HCT116 (cell line): Measurements from ENCODE around the gene PIK3CB. TPM values are rescaled to one million over a fixed set of nuclear protein-coding genes. Genes with fewer than 3 reads are reported as not detected.
"Not testable (repeated sequence)": the region's sequence is repeated elsewhere in the genome, so short reads cannot be mapped to it uniquely, and the experiment has no call there.

Experiments
- ATAC-seq: fragments of 200-7000 bp; cut with Tn5 transposase; 2 replicates; pipeline ENCODE4 v1.9.1; 2020; ENCODE audit warnings: mild to moderate bottlenecking, moderate library complexity
- BruUV-seq: library from RNA; stranded (reverse); fragments of 400-500 nt; replicated peaks from 2 replicates; lab custom pipeline; 2021; lab: Mats Ljungman, UMichigan
- CTCF ChIA-PET: fragments of 300-600 bp; sonication (Branson Sonifier 250); formaldehyde crosslinking; loops from one replicate; lab custom pipeline; 2021; ENCODE audit warnings: antibody characterized with exemption; lab: Charles Lee
- POLR2A ChIA-PET: fragments of 300-600, 350-600 bp; sonication (Branson Sonifier 250); formaldehyde crosslinking; loops from one replicate; lab custom pipeline; 2021; ENCODE audit warnings: antibody characterized with exemption; lab: Charles Lee
- RAD21 ChIA-PET, 2 experiments: fragments of 300-600 bp; sonication (Branson Sonifier 250); formaldehyde crosslinking; loops; one replicate each; lab custom pipeline; 2023; ENCODE audit warnings: low total read pairs in 2 of 2; ENCODE audit not compliant: uncharacterized antibody in 2 of 2, unreplicated experiment in 2 of 2, low non-redundant PET in 1 of 2; lab: Charles Lee
- DNase-seq: peaks from one replicate; pipeline ENCODE4 v3.0.0-alpha.2; 2010; ENCODE audit warnings: low read depth, low spot score
- H2AFZ ChIP-seq: fragments of 200-600 bp; shearing (Covaris generic), sonication (generic); 2 replicates; pipeline ENCODE4 v1.6.1; 2017; ENCODE audit warnings: low read depth, mixed run types, mixed read lengths, antibody characterized with exemption, low read length; ENCODE audit not compliant: poor library complexity, severe bottlenecking
- H3K27ac ChIP-seq: 2 replicates; pipeline ENCODE4 v1.5.1; 2012; ENCODE audit warnings: low read depth, low read length
- H3K27me3 ChIP-seq: fragments of 200-600 bp; sonication (generic); 2 replicates; pipeline ENCODE4 v1.6.1; 2016; ENCODE audit warnings: mixed run types, low read length, mixed read lengths; ENCODE audit not compliant: insufficient read depth
- H3K36me3 ChIP-seq, 2 experiments: fragments of 200-500 bp in 1 of 2; fragments of 200-600 bp in 1 of 2; sonication (Bioruptor generic) in 1 of 2; sonication (generic) in 1 of 2; 2 replicates each; pipeline versions ENCODE4 v1.5.1 to v1.6.1; 2014 to 2016; ENCODE audit warnings: low read length in 2 of 2, inconsistent platforms in 1 of 2, mixed read lengths in 1 of 2, mixed run types in 1 of 2; ENCODE audit not compliant: insufficient read depth in 2 of 2, control insufficient read depth in 1 of 2
- H3K4me1 ChIP-seq, 2 experiments: fragments of 200-600 bp in 1 of 2; sonication (generic) in 1 of 2; 2 replicates each; pipeline versions ENCODE4 v1.5.1 to v1.6.1; 2012 to 2017; ENCODE audit warnings: low read length in 2 of 2, inconsistent platforms in 1 of 2, mild to moderate bottlenecking in 1 of 2, mixed read lengths in 1 of 2, mixed run types in 1 of 2, moderate library complexity in 1 of 2; ENCODE audit not compliant: insufficient read depth in 2 of 2, control insufficient read depth in 1 of 2
- H3K4me2 ChIP-seq: fragments of 200-600 bp; sonication (generic); 2 replicates; pipeline ENCODE4 v1.6.1; 2017; ENCODE audit warnings: mixed run types, low read length, mixed read lengths
- H3K4me3 ChIP-seq, 2 experiments: fragments of 200-600 bp in 1 of 2; sonication (generic) in 1 of 2; replicated peaks in 1 of 2; 2 replicates each; pipeline ENCODE4 v1.5.1; 2011 to 2016; ENCODE audit warnings: low read length in 2 of 2, control low read depth in 1 of 2, low read depth in 1 of 2, mild to moderate bottlenecking in 1 of 2, mixed read lengths in 1 of 2, mixed run types in 1 of 2
- H3K79me2 ChIP-seq: fragments of 200-600 bp; sonication (generic); 2 replicates; pipeline ENCODE4 v1.6.1; 2017; ENCODE audit warnings: mild to moderate bottlenecking, mixed run types, low read length, moderate library complexity, mixed read lengths; ENCODE audit not compliant: insufficient read depth
- H3K9ac ChIP-seq: fragments of 200-600 bp; sonication (generic); 2 replicates; pipeline ENCODE4 v1.6.1; 2016; ENCODE audit warnings: low read length, mixed read lengths
- H3K9me2 ChIP-seq: fragments of 200-600 bp; sonication (generic), shearing (Covaris generic); 2 replicates; pipeline ENCODE4 v1.6.1; 2017; ENCODE audit warnings: mixed run types, mild to moderate bottlenecking, moderate library complexity; ENCODE audit not compliant: insufficient read depth
- H3K9me3 ChIP-seq, 2 experiments: fragments of 200-500 bp in 1 of 2; fragments of 200-600 bp in 1 of 2; sonication (Bioruptor generic) in 1 of 2; sonication (generic) in 1 of 2; 2 replicates each; pipeline ENCODE4 v1.6.1; 2014 to 2017; ENCODE audit warnings: low read length in 2 of 2, mixed read lengths in 2 of 2, inconsistent platforms in 1 of 2, low read depth in 1 of 2, mild to moderate bottlenecking in 1 of 2, mixed run types in 1 of 2, moderate library complexity in 1 of 2; ENCODE audit not compliant: control insufficient read depth in 1 of 2, insufficient read depth in 1 of 2
- H4K20me1 ChIP-seq: fragments of 200-600 bp; sonication (generic), shearing (Covaris generic); 2 replicates; pipeline ENCODE4 v1.6.1; 2017; ENCODE audit warnings: mixed run types, mild to moderate bottlenecking, moderate library complexity; ENCODE audit not compliant: insufficient read depth
- EZH2 ChIP-seq: fragments of 200-600 bp; sonication (generic); IDR thresholded peaks from 2 replicates; pipeline ENCODE4 v1.6.1; 2017; ENCODE audit warnings: antibody characterized with exemption, mixed run types
- SRF ChIP-seq: IDR thresholded peaks from 2 replicates; pipeline ENCODE4 v1.6.1; 2012; ENCODE audit warnings: low read depth
- TCF7L2 ChIP-seq: IDR thresholded peaks from 2 replicates; pipeline ENCODE4 v1.7.0; 2011; ENCODE audit warnings: borderline replicate concordance, inconsistent platforms; ENCODE audit not compliant: insufficient read depth, insufficient read length; ENCODE audit errors: extremely low read depth
- ZFX ChIP-seq: fragments of 450-650 bp; IDR thresholded peaks from 2 replicates; pipeline ENCODE4 v1.6.1; 2017
- ZNF274 ChIP-seq: fragments of 200-500 bp; sonication (Bioruptor generic); IDR thresholded peaks from 2 replicates; pipeline ENCODE4 v1.6.1; 2014; ENCODE audit warnings: mild to moderate bottlenecking, low read depth, low read length, inconsistent platforms
- intact Hi-C: fragments of 100-400 bp; cut with micrococcal nuclease; formaldehyde crosslinking; loops from 2 replicates; pipeline ENCODE4 v1.10.0; 2022
- total RNA-seq: library from RNA; stranded (reverse); gene quantifications from one replicate; pipeline ENCODE4 v1.2.1, GENCODE V29; 2021; ENCODE audit not compliant: unreplicated experiment

The PIK3CB gene
- total RNA-seq, 1 experiment from 2014 or later: 44.3 TPM

DNA sequence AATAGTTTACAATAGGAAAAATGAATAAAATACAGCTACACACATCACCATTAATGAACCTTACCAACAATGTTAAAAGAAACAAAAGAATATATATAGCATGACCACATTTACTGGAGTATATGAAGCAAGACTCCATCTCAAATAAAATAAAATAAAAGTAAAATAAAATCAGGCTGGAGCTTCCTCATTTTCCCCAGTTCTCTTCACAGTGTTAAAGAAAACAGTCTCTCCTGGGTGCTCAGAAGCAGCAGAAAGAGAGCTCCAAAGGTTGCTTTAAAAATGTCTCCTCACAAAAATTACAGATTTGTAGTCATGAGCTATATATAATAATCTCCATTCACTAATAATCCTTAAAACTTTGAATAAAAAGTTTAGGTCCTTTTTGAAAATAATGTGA, 48.8 kb downstream of the PIK3CB start:
- Histone ChIP-seq H3K9me3 (no peaks in the 10 kb centered on the region), H3K4me3 (no peak overlapping the region), H3K79me2 (peaks cover 61% of the 10 kb centered on the region), H3K27me3 (no peaks in the 10 kb centered on the region), H2AFZ (no peak overlapping the region), H3K4me2 (no peak overlapping the region), H3K9ac (no peak overlapping the region), H3K4me1 (no peaks in the 10 kb centered on the region), H3K9me2 (no peaks in the 10 kb centered on the region), H4K20me1 (no peaks in the 10 kb centered on the region), H3K27ac (no peak overlapping the region), H3K36me3 (no peaks in the 10 kb centered on the region)
- ChIA-PET RAD21 (no interaction called here), POLR2A (no interaction called here), CTCF (interaction anchor here (1.1 kb wide), 1 partner anchor 129 kb away, joined by 3 read pairs; no protein-coding TSS in a partner anchor)
- ATAC-seq (no peak), DNase-seq (no peak)
- BruUV-seq: no TSS peak
- intact Hi-C loops: no loop called here
- TF ChIP-seq SRF (no peak), ZNF274 (no peak), EZH2 (no peak), ZFX (no peak), TCF7L2 (no peak)

DNA sequence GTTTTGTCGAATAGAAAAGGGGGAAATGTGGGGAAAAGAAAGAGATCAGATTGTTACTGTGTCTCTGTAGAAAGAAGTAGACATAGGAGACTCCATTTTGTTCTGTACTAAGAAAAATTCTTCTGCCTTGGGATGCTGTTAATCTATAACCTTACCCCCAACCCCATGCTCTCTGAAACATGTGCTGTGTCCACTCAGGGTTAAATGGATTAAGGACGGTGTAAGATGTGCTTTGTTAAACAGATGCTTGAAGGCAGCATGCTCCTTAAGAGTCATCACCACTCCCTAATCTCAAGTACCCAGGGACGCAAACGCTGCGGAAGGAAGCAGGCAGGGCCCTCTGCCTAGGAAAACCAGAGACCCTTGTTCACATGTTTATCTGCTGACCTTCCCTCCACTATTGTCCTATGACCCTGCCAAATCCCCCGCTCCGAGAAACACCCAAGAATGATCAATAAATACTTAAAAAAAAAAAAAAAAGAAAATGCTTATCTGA, 49.3 kb downstream of the PIK3CB start:
- BruUV-seq, H3K4me2 ChIP-seq, H3K9me2 ChIP-seq, H3K9ac ChIP-seq, ATAC-seq, DNase-seq, H3K9me3 ChIP-seq, H3K27me3 ChIP-seq, H2AFZ ChIP-seq, H4K20me1 ChIP-seq, H3K36me3 ChIP-seq, POLR2A ChIA-PET, H3K4me3 ChIP-seq, H3K4me1 ChIP-seq, intact Hi-C loops, CTCF ChIA-PET, H3K27ac ChIP-seq, RAD21 ChIA-PET: not testable (repeated sequence)
- H3K79me2 ChIP-seq: peaks cover 65% of the 10 kb centered on the region
